Endothelial cell of umbilical vein (primary cell): ENCODE data around the gene ZFP90. TPM values are rescaled to one million over a fixed set of nuclear protein-coding genes. Genes with fewer than 3 reads are reported as not detected.

Source experiments
- Bru-seq: library from RNA; stranded (reverse); fragments of 400-500 nt; gene quantifications from one replicate; lab custom pipeline; 2021; lab: Mats Ljungman, UMichigan
- BruChase-seq, 2 experiments: library from RNA; stranded (reverse); fragments of 400-500 nt; gene quantifications; one replicate each; lab custom pipeline; 2021; lab: Mats Ljungman, UMichigan
- BruUV-seq: library from RNA; stranded (reverse); fragments of 400-500 nt; replicated peaks from 2 replicates; lab custom pipeline; 2021; lab: Mats Ljungman, UMichigan
- CTCF ChIA-PET: fragments of 300-600, 350-600 bp; sonication (Branson Sonifier 250); formaldehyde crosslinking; loops from one replicate; lab custom pipeline; 2021; ENCODE audit warnings: antibody characterized with exemption, inconsistent platforms; lab: Charles Lee
- POLR2A ChIA-PET: fragments of 300-600, 350-600 bp; sonication (Branson Sonifier 250); formaldehyde crosslinking; loops from one replicate; lab custom pipeline; 2021; ENCODE audit warnings: antibody characterized with exemption, inconsistent platforms; lab: Charles Lee
- DNase-seq: peaks from one replicate; pipeline ENCODE4 v3.0.0-alpha.2; 2011; ENCODE audit warnings: low read depth, low spot score
- FAIRE-seq: peaks from 2 replicates; lab custom pipeline; 2011; peaks lifted over from hg19 to GRCh38; lab: Jason Lieb, UNC
- H2AFZ ChIP-seq: 2 replicates; pipeline ENCODE4 v1.6.0; 2012; ENCODE audit warnings: low read depth, low read length, control low read depth, inconsistent platforms
- H3K27ac ChIP-seq: 2 replicates; pipeline ENCODE4 v1.5.1; 2011; ENCODE audit warnings: low read depth, mild to moderate bottlenecking, control low read depth, low read length, moderate library complexity; ENCODE audit not compliant: insufficient read depth
- H3K27me3 ChIP-seq, 2 experiments: 2 replicates each; pipeline versions ENCODE4 v1.6.0 to v1.6.1; 2011; ENCODE audit warnings: low read length in 2 of 2, mixed read lengths in 1 of 2; ENCODE audit not compliant: control insufficient read depth in 2 of 2, insufficient read depth in 2 of 2
- H3K36me3 ChIP-seq, 2 experiments: 2 replicates in 1 of 2; 3 replicates in 1 of 2; pipeline ENCODE4 v1.5.1; 2011; ENCODE audit warnings: low read length in 2 of 2, mild to moderate bottlenecking in 1 of 2, moderate library complexity in 1 of 2; ENCODE audit not compliant: control insufficient read depth in 2 of 2, insufficient read depth in 2 of 2; ENCODE audit errors: extremely low read depth in 1 of 2
- H3K4me1 ChIP-seq: 3 replicates; pipeline ENCODE4 v1.5.1; 2011; ENCODE audit warnings: mild to moderate bottlenecking, low read length; ENCODE audit not compliant: control insufficient read depth, insufficient read depth; ENCODE audit errors: extremely low read depth
- H3K4me2 ChIP-seq: 2 replicates; pipeline ENCODE4 v1.6.1; 2011; ENCODE audit warnings: low read length, control low read depth, mixed read lengths; ENCODE audit not compliant: insufficient read depth
- H3K4me3 ChIP-seq, 3 experiments: fragments of 200-600 bp in 1 of 3; sonication (generic), shearing (Covaris generic) in 1 of 3; replicated peaks in 1 of 3; 2 replicates each; pipeline ENCODE4 v1.5.1; 2011 to 2016; ENCODE audit warnings: control low read depth in 3 of 3, low read length in 3 of 3, mild to moderate bottlenecking in 2 of 3, inconsistent platforms in 1 of 3, low read depth in 1 of 3, moderate library complexity in 1 of 3; ENCODE audit not compliant: insufficient read depth in 1 of 3
- H3K79me2 ChIP-seq: 2 replicates; pipeline ENCODE4 v1.6.0; 2012; ENCODE audit warnings: low read length, inconsistent platforms; ENCODE audit not compliant: control insufficient read depth, insufficient read depth
- H3K9ac ChIP-seq: replicated peaks from 2 replicates; pipeline ENCODE3; 2011; ENCODE audit warnings: low read length, control low read depth; ENCODE audit not compliant: insufficient read depth; ENCODE audit errors: extremely low read depth
- H3K9me1 ChIP-seq: replicated peaks from 3 replicates; pipeline ENCODE4 v1.6.0; 2011; ENCODE audit warnings: mild to moderate bottlenecking, low read length; ENCODE audit not compliant: control insufficient read depth, insufficient read depth; ENCODE audit errors: extremely low read depth
- H3K9me3 ChIP-seq: replicated peaks from 2 replicates; pipeline ENCODE4 v1.5.1; 2012; ENCODE audit warnings: low read length, inconsistent platforms; ENCODE audit not compliant: control insufficient read depth, insufficient read depth
- H4K20me1 ChIP-seq: replicated peaks from 2 replicates; pipeline ENCODE3; 2011; ENCODE audit warnings: mild to moderate bottlenecking, low read length; ENCODE audit not compliant: control insufficient read depth, insufficient read depth; ENCODE audit errors: extremely low read depth
- FOS ChIP-seq: IDR thresholded peaks from 2 replicates; pipeline ENCODE4 v1.6.1; 2011; ENCODE audit warnings: mild to moderate bottlenecking, low read length, moderate library complexity, borderline replicate concordance; ENCODE audit not compliant: insufficient read depth
- MYC ChIP-seq: IDR thresholded peaks from one replicate; pipeline ENCODE4 v1.6.1; 2011; ENCODE audit warnings: mild to moderate bottlenecking, low read depth, low read length
- POLR2A ChIP-seq: IDR thresholded peaks from 2 replicates; pipeline ENCODE4 v1.6.1; 2012; ENCODE audit warnings: low read depth, mild to moderate bottlenecking, control low read depth, low read length
- POLR2AphosphoS5 ChIP-seq: IDR thresholded peaks from 2 replicates; pipeline ENCODE4 v1.6.1; 2012; ENCODE audit warnings: low read depth, mild to moderate bottlenecking, control low read depth, low read length, moderate library complexity; ENCODE audit not compliant: insufficient read depth
- dilution Hi-C: fragments of 300-500 bp; cut with MboI; formaldehyde crosslinking; loops from one replicate; pipeline ENCODE4 v1.15.0; 2019; ENCODE audit warnings: low sequenced_read_pairs; ENCODE audit not compliant: extremely low pct_ligation_motif_present
- intact Hi-C: fragments of 100-400 bp; cut with micrococcal nuclease; formaldehyde crosslinking; loops from one replicate; pipeline ENCODE4 v1.10.0; 2022
- long read RNA-seq: library from polyadenylated mRNA; stranded (forward); transcript quantifications from one replicate; pipeline ENCODE4 v2.0.0, GENCODE V29; 2021
- polyA minus RNA-seq, 3 experiments: library from RNA; depleted of rRNA, polyadenylated mRNA; stranded (reverse); fragments of >200 nt; gene quantifications; 1 replicate in 1 of 3; 2 replicates in 2 of 3; pipeline ENCODE4 v1.2.3, GENCODE V29; 2011
- polyA plus RNA-seq, 4 experiments: library from polyadenylated mRNA; depleted of rRNA in 3 of 4; stranded (reverse) in 3 of 4; unstranded in 1 of 4; fragments of >200 nt; gene quantifications; 2 replicates each; pipeline versions ENCODE4 v1.2.1 to v1.2.3, GENCODE V29; 2011 to 2012; ENCODE audit warnings: missing spikeins in 1 of 4
- total RNA-seq: library from RNA; stranded (reverse); gene quantifications from 2 replicates; pipeline ENCODE4 v1.2.3, GENCODE V29; 2021
- TF ChIP-seq, protein P1 (sequence below): IDR thresholded peaks from 2 replicates; pipeline ENCODE4 v1.6.1; 2011; ENCODE audit not compliant: insufficient read depth, insufficient read length

ZFP90 gene
- 18.4 and 22.4 TPM in 2 replicates for total RNA-seq
- 10.1 and 10.9 TPM in 2 replicates for polyA plus RNA-seq
- polyA plus RNA-seq (2011; cell fraction: cytosol; rRNA removed), result 8.1 and 9.5 TPM in 2 replicates
- polyA plus RNA-seq (2011; cell fraction: nucleus; rRNA removed), result 20.2 and 23.4 TPM in 2 replicates
- polyA plus RNA-seq (2012), result 15.9 and 17.4 TPM in 2 replicates
- 19.5 and 47.0 TPM in 2 replicates for polyA minus RNA-seq
- 0.51 TPM for polyA minus RNA-seq (2011; cell fraction: cytosol; rRNA and poly(A)+ RNA removed)
- 10.6 and 14.6 TPM in 2 replicates for polyA minus RNA-seq (2011; cell fraction: nucleus; rRNA and poly(A)+ RNA removed)
- percentile 64 among the genes with signal in this experiment for Bru-seq, nascent RNA
- percentile 72 among the genes with signal in this experiment for BruChase-seq, experiment 1, labeled RNA remaining after a 6-hour chase
- percentile 69 among the genes with signal in this experiment for BruChase-seq, experiment 2, labeled RNA remaining after a 2-hour chase
- long read RNA-seq, partial matches to known transcripts, result 0 of 11 reads
- long read RNA-seq, other reads (novel, unspliced or antisense), result 7 of 11 reads

DNA sequence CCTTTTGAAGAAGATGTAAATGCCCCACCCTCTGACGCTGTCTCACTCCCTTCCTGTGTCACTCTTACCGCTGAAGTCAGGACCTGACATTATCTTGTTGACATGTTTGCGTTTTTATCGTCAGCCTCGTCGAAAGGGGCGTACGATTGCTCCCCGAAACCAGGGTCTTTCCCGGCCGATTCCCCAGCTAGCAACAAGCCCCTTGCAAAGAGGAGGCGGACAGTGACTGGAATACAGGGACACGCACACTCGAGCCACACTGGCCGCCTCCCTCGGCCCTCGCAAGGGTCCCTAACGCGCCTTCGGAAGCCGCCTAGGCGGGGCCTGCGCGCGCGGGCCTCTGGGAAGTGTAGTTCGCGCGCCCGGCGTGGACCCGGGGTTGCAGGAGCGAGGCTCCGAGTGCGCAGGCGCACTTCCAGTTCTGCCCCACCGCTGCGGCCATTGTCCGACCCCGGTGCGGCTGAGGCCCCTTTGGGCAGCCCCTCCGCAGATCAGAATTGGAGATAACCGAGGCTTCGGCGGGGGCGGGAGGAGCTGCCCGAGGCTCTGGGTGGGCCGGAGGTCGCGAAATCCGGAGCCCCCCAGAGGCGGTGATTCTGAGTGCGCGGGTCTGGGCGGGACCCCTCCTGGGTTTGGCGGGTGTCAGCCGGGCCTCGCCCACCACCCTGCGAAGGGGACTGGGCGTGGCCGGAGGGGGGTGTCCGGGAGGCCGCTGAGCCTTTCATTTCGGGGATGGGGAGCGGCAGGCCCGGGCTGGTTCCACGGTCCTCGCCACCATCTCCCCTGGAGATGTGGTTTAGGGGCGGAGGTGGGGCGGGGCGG is at the start of gene ZFP90:
ZFP90 (plus strand) TSS at position 412 of the 822 bp plus-strand sequence. CDS start 502 bp downstream, outside the sequence.
- dilution Hi-C loops, result no loop called here
- peaks cover 2 to 5% of the 10 kb centered on the region in 2 experiments for H3K36me3 ChIP-seq
- peak; percentile 93 for FAIRE-seq
- peak within 1 kb of the TSS; percentile 100 for H2AFZ ChIP-seq
- no TSS peak for BruUV-seq
- peak; percentile 85 for DNase-seq
- H3K79me2 ChIP-seq, result peaks cover 2% of the 10 kb centered on the region
- peaks cover 8% of the 10 kb centered on the region for H3K4me1 ChIP-seq
- POLR2A ChIA-PET, result no interaction called here
- CTCF ChIA-PET, result interaction anchor here (1.1 to 1.8 kb wide), 2 partner anchors 10 to 52 kb away, joined by 5 to 8 read pairs; no protein-coding TSS in a partner anchor
- no peak within 1 kb of the TSS for H3K27ac ChIP-seq
- no peaks in the 10 kb centered on the region for H4K20me1 ChIP-seq
- peak within 1 kb of the TSS; percentile 90 for H3K4me2 ChIP-seq
- H3K9me1 ChIP-seq, result no peaks in the 10 kb centered on the region
- peak within 1 kb of the TSS; percentile 69 to 78 (median 69) for H3K4me3 ChIP-seq
- intact Hi-C loops, result loop anchor here (1.0 kb wide), 1 partner anchor 9 kb away; no protein-coding TSS in a partner anchor
- TF ChIP-seq POLR2AphosphoS5 (peak; percentile 74), POLR2A (peak; percentile 81), MYC (no peak)
- no peaks in the 10 kb centered on the region for H3K27me3 ChIP-seq
- peak within 1 kb of the TSS; percentile 62 for H3K9ac ChIP-seq
- H3K9me3 ChIP-seq, result no peaks in the 10 kb centered on the region

DNA sequence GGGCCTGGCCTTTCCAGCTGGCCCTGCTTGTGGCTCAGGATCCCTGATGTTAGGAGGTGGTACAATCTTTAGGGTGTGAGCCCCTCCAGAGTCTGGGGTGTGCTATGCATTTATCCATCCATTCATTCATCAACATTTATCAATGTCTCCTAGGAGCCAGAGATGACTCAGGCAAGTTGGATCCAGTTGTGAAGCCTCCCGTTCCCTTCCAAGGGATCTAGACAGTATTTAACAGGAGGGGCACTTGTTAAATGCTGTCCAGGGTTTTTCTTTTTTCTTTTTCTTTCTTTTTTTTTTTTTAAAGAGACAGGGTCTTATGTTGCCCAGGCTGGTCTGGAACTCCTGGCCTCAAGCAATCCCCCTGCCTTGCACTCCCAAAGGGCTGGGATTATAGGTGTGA is 48.7 kb upstream of the ZFP90 start:
- H2AFZ ChIP-seq, result no peak overlapping the region
- CTCF ChIA-PET, result no interaction called here
- no peak overlapping the region for H3K4me3 ChIP-seq
- H3K27ac ChIP-seq, result no peak overlapping the region
- POLR2A ChIA-PET, result no interaction called here
- H3K9ac ChIP-seq, result no peak overlapping the region
- no peak for DNase-seq
- H3K9me3 ChIP-seq, result no peaks in the 10 kb centered on the region
- H3K9me1 ChIP-seq, result no peaks in the 10 kb centered on the region
- no peaks in the 10 kb centered on the region for H3K36me3 ChIP-seq
- TF ChIP-seq FOS, result no peak
- TF ChIP-seq MYC, result no peak
- TF ChIP-seq, protein P1, sequence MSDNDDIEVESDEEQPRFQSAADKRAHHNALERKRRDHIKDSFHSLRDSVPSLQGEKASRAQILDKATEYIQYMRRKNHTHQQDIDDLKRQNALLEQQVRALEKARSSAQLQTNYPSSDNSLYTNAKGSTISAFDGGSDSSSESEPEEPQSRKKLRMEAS, result no peak
- H4K20me1 ChIP-seq, result no peaks in the 10 kb centered on the region
- no peaks in the 10 kb centered on the region for H3K79me2 ChIP-seq
- no peaks in the 10 kb centered on the region for H3K4me1 ChIP-seq
- H3K4me2 ChIP-seq, result no peak overlapping the region
- FAIRE-seq, result no peak
- intact Hi-C loops, result no loop called here
- no TSS peak for BruUV-seq
- no peaks in the 10 kb centered on the region for H3K27me3 ChIP-seq
- dilution Hi-C loops, result no loop called here
